ENCODE results near the gene SLC35A5. TPM values are rescaled to one million over a fixed set of nuclear protein-coding genes. Genes with fewer than 3 reads are reported as not detected.

The SLC35A5 gene
- total and polyA plus RNA-seq, 2 of the 4 experiments (the other 2 are of a cell fraction) = 19.5 to 25.6 TPM

DNA sequence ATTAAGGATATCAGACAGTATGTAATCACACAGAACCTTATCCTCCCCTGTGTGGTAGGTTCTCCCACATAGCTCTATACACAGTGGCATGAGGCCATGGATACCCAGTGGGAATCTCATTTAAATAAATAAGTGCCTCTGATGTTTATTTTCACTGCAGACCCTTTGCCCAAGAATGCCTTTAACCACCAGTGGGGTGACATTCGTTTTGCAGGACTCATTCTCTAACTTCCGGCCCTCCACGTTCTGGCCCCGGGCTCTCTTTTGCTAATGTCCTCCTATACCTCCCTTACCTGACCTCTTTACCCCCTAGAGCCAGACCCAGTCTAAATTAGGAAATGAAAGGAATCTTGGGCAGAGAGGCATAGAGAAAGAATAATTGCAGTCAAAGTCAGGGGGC lies 70.8 kb downstream of the SLC35A5 start:
- H2AFZ ChIP-seq (replicated peaks; ENCODE audit: low read length, poor library complexity) = no peak overlapping the region
- dilution Hi-C loops (cut with HindIII; ENCODE audit: low sequenced_read_pairs, unreplicated experiment) = no loop called here
- peaks cover 29 to 52% of the 10 kb centered on the region in 2 experiments for H3K79me1 ChIP-seq (ENCODE audit: low read depth in 1 of 2, low read length in 2 of 2)
- WGBS, 2 experiments (ENCODE audit: extremely low coverage in 2 of 2, insufficient read length in 1 of 2) = 0% methylated on average over 1 of the region's 4 CpGs; no CpG with 5 or more reads in 1 of the 2 experiments
- peak overlapping the region; percentile 49 for H2BK5ac ChIP-seq (ENCODE audit: low read depth, low read length, poor library complexity, severe bottlenecking)
- no peak overlapping the region; the same call in 1 of the 2 replicates for H2AK5ac ChIP-seq (ENCODE audit: low read depth, low read length)
- ChIA-PET CTCF (no interaction called here), POLR2A (ENCODE audit: unreplicated experiment) (no interaction called here)
- peak overlapping the region; percentile 12; the same call in 1 of the 2 replicates for H4K5ac ChIP-seq (ENCODE audit: low read depth, low read length)
- H3K56ac ChIP-seq (ENCODE audit: extremely low read depth, insufficient read depth, low read length) = no peak overlapping the region; the same call in 1 of the 2 replicates
- intact Hi-C loops (cut with micrococcal nuclease) = no loop called here
- H2BK20ac ChIP-seq (ENCODE audit: low read depth, low read length) = peak overlapping the region; percentile 27; the same call in 1 of the 2 replicates
- H3K23ac ChIP-seq (ENCODE audit: low read depth, low read length) = peak overlapping the region; percentile 88
- TF ChIP-seq CEBPB (IDR thresholded peaks at IDR 0.05; ENCODE audit: low read depth, low read length) = no peak
- H4K8ac ChIP-seq (ENCODE audit: low read depth in 2 of 2, low read length in 2 of 2) = peak overlapping the region in 1 of 2 experiments; percentile 65; a peak in 2 of 4 replicates
- H3K4me1 ChIP-seq (ENCODE audit: control insufficient read depth, insufficient read depth, low read length) = peaks cover 15% of the 10 kb centered on the region
- H3K4me3 ChIP-seq (ENCODE audit: insufficient read depth, low read depth, low read length) = no peak overlapping the region
- in situ Hi-C loops (cut with MboI; ENCODE audit: low sequenced_read_pairs) = loop anchor here (25.0 kb wide), 1 partner anchor 655 kb away; no protein-coding TSS in a partner anchor
- peak overlapping the region; percentile 16 for H3K4ac ChIP-seq (ENCODE audit: low read depth, low read length)
- H3K27me3 ChIP-seq (ENCODE audit: control insufficient read depth, insufficient read depth, low read length) = no peaks in the 10 kb centered on the region
- no TSS peak for BruUV-seq (replicated peaks)
- H2BK120ac ChIP-seq (ENCODE audit: low read depth, low read length) = peak overlapping the region; percentile 52; the same call in 1 of the 2 replicates
- no peak overlapping the region; the same call in 2 of the 3 replicates for H2BK15ac ChIP-seq (ENCODE audit: low read depth, low read length)
- H3K18ac ChIP-seq (ENCODE audit: low read depth, low read length) = peak overlapping the region; percentile 31
- no peaks in the 10 kb centered on the region for H3K9me3 ChIP-seq (ENCODE audit: control insufficient read depth, insufficient read depth, low read length)
- H3K4me2 ChIP-seq (ENCODE audit: low read depth, low read length) = peak overlapping the region; percentile 81
- peak overlapping the region; percentile 6; the same call in 1 of the 2 replicates for H4K91ac ChIP-seq (ENCODE audit: insufficient read depth, low read depth, low read length)
- peak overlapping the region; percentile 35 for H3K14ac ChIP-seq (replicated peaks; ENCODE audit: low read depth, low read length)
- DNase-seq (peak; percentile 41), ATAC-seq (ENCODE audit: low read depth) (peak; percentile 16)
- peak overlapping the region; percentile 50; the same call in 1 of the 2 replicates for H3K27ac ChIP-seq (ENCODE audit: insufficient read depth, low read length)
- H4K20me1 ChIP-seq (ENCODE audit: insufficient read depth, low read length) = peaks cover 6% of the 10 kb centered on the region; the same call in 1 of the 2 replicates
- peaks cover 9% of the 10 kb centered on the region for H3K9me1 ChIP-seq (ENCODE audit: insufficient read depth, low read length)
- no peak overlapping the region for H2AK9ac ChIP-seq (replicated peaks; ENCODE audit: low read depth, low read length, poor library complexity)
- peaks cover 2% of the 10 kb centered on the region for H3K36me3 ChIP-seq (ENCODE audit: control insufficient read depth, insufficient read depth, low read length)
- H3K9ac ChIP-seq (ENCODE audit: low read depth, low read length) = 0 out of 2 replicates have a peak overlapping the region, but pooled peaks have one; percentile 3

Measured in IMR-90 (cell line).